ENCODE measurements around the gene WWTR1. TPM values are rescaled to one million over a fixed set of nuclear protein-coding genes. Genes with fewer than 3 reads are reported as not detected.

WWTR1 gene
- total RNA-seq, 1 experiment from 2014 or later, result 79.7 TPM

- H3K27me3 ChIP-seq (ENCODE audit: low read length), result no peaks in the 10 kb centered on the region
- TSS peak; percentile 74 for BruUV-seq (replicated peaks)
- CTCF ChIA-PET, result interaction anchor here (0.7 kb wide), 1 partner anchor 53 kb away, joined by 5 read pairs; no protein-coding TSS in a partner anchor
- H3K4me2 ChIP-seq (ENCODE audit: low read length), result peak overlapping the region; percentile 23
- peak overlapping the region; percentile 99 for H3K27ac ChIP-seq (ENCODE audit: low read length)
- DNase-seq, result no peak
- H3K9me3 ChIP-seq (ENCODE audit: low read length), result no peaks in the 10 kb centered on the region
- no peak overlapping the region for H2AFZ ChIP-seq (ENCODE audit: low read length)
- peak; percentile 42 for ATAC-seq
- POLR2A ChIA-PET (ENCODE audit: unreplicated experiment), result interaction anchor here (0.6 to 1.8 kb wide), 6 partner anchors 8 to 71 kb away, joined by 4 to 8 read pairs (median 6); partner anchors contain the start of gene WWTR1
- peaks cover 72% of the 10 kb centered on the region for H3K4me1 ChIP-seq (ENCODE audit: insufficient read depth, low read length)
- H3K9me2 ChIP-seq (replicated peaks; ENCODE audit: low read length), result no peaks in the 10 kb centered on the region
- H3K36me3 ChIP-seq (ENCODE audit: low read depth, low read length), result peaks cover 12% of the 10 kb centered on the region
- TF ChIP-seq CTCF (conservative IDR thresholded peaks at IDR 0.05; ENCODE audit: low read depth, low read length) (no peak), EZH2 (IDR thresholded peaks at IDR 0.05; ENCODE audit: low read length, unreplicated experiment) (no peak), EZH2phosphoT487 (IDR thresholded peaks at IDR 0.05; ENCODE audit: borderline replicate concordance, low read length) (no peak)
- H4K20me1 ChIP-seq (ENCODE audit: low read length), result no peaks in the 10 kb centered on the region
- peak overlapping the region; percentile 54 for H3K9ac ChIP-seq (ENCODE audit: low read length)
- H3K4me3 ChIP-seq (ENCODE audit: low read length), result 0 out of 2 replicates have a peak overlapping the region, but pooled peaks have one; percentile 0
- peaks cover 94% of the 10 kb centered on the region for H3K79me2 ChIP-seq (ENCODE audit: low read length)
- intact Hi-C loops (cut with micrococcal nuclease), result no loop called here
- H3F3A ChIP-seq (ENCODE audit: low read length, unreplicated experiment), result peaks cover 5% of the 10 kb centered on the region
Observed at GRCh38 chr3:149587383-149587782, 70.4 kb downstream of the WWTR1 start.

- TF ChIP-seq EZH2phosphoT487 (IDR thresholded peaks at IDR 0.05; ENCODE audit: borderline replicate concordance, low read length) (no peak), CTCF (conservative IDR thresholded peaks at IDR 0.05; ENCODE audit: low read depth, low read length) (no peak), EZH2 (IDR thresholded peaks at IDR 0.05; ENCODE audit: low read length, unreplicated experiment) (no peak)
- ATAC-seq (peak; percentile 64), DNase-seq (peak; percentile 97)
- no peaks in the 10 kb centered on the region for H3K9me2 ChIP-seq (replicated peaks; ENCODE audit: low read length)
- H3K27me3 ChIP-seq (ENCODE audit: low read length), result no peaks in the 10 kb centered on the region
- peak overlapping the region; percentile 99 for H3K27ac ChIP-seq (ENCODE audit: low read length)
- no peaks in the 10 kb centered on the region for H4K20me1 ChIP-seq (ENCODE audit: low read length)
- ChIA-PET POLR2A (ENCODE audit: unreplicated experiment) (interaction anchor here (0.6 to 1.8 kb wide), 6 partner anchors 11 to 875 kb away, joined by 3 to 8 read pairs (median 6); partner anchors contain the start of gene WWTR1), CTCF (interaction anchor here (0.5 to 0.7 kb wide), 2 partner anchors 23 to 54 kb away, joined by 3 to 5 read pairs; no protein-coding TSS in a partner anchor)
- peak overlapping the region; percentile 54 for H3K9ac ChIP-seq (ENCODE audit: low read length)
- H3K4me1 ChIP-seq (ENCODE audit: insufficient read depth, low read length), result peaks cover 78% of the 10 kb centered on the region
- H3K36me3 ChIP-seq (ENCODE audit: low read depth, low read length), result peaks cover 12% of the 10 kb centered on the region
- no peak overlapping the region for H2AFZ ChIP-seq (ENCODE audit: low read length)
- intact Hi-C loops (cut with micrococcal nuclease), result no loop called here
- BruUV-seq (replicated peaks), result no TSS peak
- H3K79me2 ChIP-seq (ENCODE audit: low read length), result peaks cover 88% of the 10 kb centered on the region
- H3K9me3 ChIP-seq (ENCODE audit: low read length), result no peaks in the 10 kb centered on the region
- H3F3A ChIP-seq (ENCODE audit: low read length, unreplicated experiment), result peaks cover 5% of the 10 kb centered on the region
- H3K4me2 ChIP-seq (ENCODE audit: low read length), result peak overlapping the region; percentile 54
- peak overlapping the region; percentile 4; the same call in 1 of the 2 replicates for H3K4me3 ChIP-seq (ENCODE audit: low read length)
Observed at GRCh38 chr3:149586871-149587270, 71.0 kb downstream of the WWTR1 start.

GRCh38 chr3:149585401-149585726, 72.5 kb downstream of the WWTR1 start:
- no peak for TF ChIP-seq EZH2 (IDR thresholded peaks at IDR 0.05; ENCODE audit: low read length, unreplicated experiment)
- no peak for TF ChIP-seq EZH2phosphoT487 (IDR thresholded peaks at IDR 0.05; ENCODE audit: borderline replicate concordance, low read length)
- TF ChIP-seq CTCF (conservative IDR thresholded peaks at IDR 0.05; ENCODE audit: low read depth, low read length), result no peak
- CTCF ChIA-PET, result no interaction called here
- ATAC-seq (no peak), DNase-seq (no peak)
- intact Hi-C loops (cut with micrococcal nuclease), result no loop called here
- Histone ChIP-seq H3F3A (ENCODE audit: low read length, unreplicated experiment) (peaks cover 12% of the 10 kb centered on the region), H3K36me3 (ENCODE audit: low read depth, low read length) (peaks cover 12% of the 10 kb centered on the region), H3K4me1 (ENCODE audit: insufficient read depth, low read length) (peaks cover 91% of the 10 kb centered on the region), H3K9me3 (ENCODE audit: low read length) (no peaks in the 10 kb centered on the region), H3K79me2 (ENCODE audit: low read length) (peaks cover 73% of the 10 kb centered on the region), H4K20me1 (ENCODE audit: low read length) (no peaks in the 10 kb centered on the region), H2AFZ (ENCODE audit: low read length) (no peak overlapping the region), H3K9ac (ENCODE audit: low read length) (no peak overlapping the region), H3K4me3 (ENCODE audit: low read length) (no peak overlapping the region), H3K27ac (ENCODE audit: low read length) (peak overlapping the region; percentile 99; the same call in 1 of the 2 replicates), H3K4me2 (ENCODE audit: low read length) (no peak overlapping the region), H3K9me2 (replicated peaks; ENCODE audit: low read length) (no peaks in the 10 kb centered on the region), H3K27me3 (ENCODE audit: low read length) (no peaks in the 10 kb centered on the region)
- POLR2A ChIA-PET (ENCODE audit: unreplicated experiment), result interaction anchor here (0.6 kb wide), 1 partner anchor 9 kb away, joined by 5 read pairs; no protein-coding TSS in a partner anchor
- no TSS peak for BruUV-seq (replicated peaks)

Measured in PC-3 (cell line).